HT1080 (cell line): ENCODE measurements around the gene DMXL2. TPM values are rescaled to one million over a fixed set of nuclear protein-coding genes. Genes with fewer than 3 reads are reported as not detected.
"Not testable (repeated sequence)": the region's sequence is repeated elsewhere in the genome, so short reads cannot be mapped to it uniquely, and the experiment has no call there.

Experiments used
- DNase-seq: peaks from one replicate; pipeline ENCODE4 v3.0.0-alpha.2; 2015; ENCODE audit warnings: low read depth
- total RNA-seq: library from RNA; depleted of rRNA; stranded (reverse); fragments of >200 nt; shearing (Covaris generic); gene quantifications from 2 replicates; pipeline ENCODE4 v1.2.3, GENCODE V29; 2014

DMXL2 gene
- total RNA-seq, 1 experiment from 2014 or later, result 9.6 TPM

DNA sequence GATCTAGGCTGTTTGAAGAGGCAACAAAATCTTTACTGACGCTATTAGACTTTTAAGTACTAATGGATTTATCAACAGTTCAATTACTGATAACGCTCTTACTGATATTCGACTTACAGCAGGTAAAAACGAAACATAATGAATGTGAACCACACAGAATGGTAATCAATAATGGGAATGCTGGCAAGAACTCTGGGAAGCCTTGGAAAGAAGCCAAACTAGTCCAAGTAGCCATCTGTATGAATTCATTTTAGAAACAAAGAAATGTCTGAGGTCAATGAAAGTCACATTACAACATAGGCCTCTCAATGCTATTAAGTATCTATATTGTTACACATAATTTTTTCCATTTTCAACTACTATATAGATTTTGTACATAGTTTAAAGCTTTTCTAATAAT is 130.0 kb downstream of the DMXL2 start:
- DNase-seq, result no peak

DNA sequence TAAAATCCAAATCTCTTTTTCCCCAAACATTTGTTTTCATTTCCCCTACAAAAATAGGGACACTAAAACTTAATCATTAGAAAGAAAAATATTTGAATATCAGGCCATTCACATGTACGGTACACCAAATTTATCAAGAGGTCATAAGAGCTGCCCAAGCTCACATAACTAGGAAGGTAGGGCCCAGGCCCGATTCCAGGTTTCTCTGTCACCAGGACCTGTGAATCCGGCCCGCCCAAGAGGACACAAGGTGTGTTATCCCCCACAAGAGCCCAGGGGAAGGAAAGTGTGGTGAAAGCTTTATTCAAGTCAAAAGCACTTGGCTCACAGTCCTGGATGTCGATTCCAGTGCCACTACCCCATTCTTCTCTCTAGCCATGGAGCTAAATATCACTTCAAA is 130.6 kb downstream of the DMXL2 start:
- DNase-seq, result no peak

DNA sequence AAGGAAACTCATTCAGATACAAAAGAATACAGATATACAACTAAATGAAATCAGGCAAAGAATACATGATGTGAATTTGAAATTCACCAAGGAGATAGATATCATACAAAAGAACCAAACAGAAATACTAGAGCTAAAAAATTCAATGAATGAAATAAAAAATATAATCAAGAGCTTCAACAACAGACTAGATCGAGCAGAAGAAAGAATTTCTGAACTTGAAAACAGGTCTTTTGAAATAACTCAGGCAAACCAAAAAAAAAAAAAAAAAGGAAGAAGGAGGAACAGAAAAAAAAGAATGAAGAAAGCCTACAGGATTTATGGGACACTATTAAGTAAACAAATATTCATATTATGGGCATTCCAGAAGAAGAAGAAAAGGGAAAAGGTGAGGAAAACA is 137.8 kb downstream of the DMXL2 start:
- no peak for DNase-seq

DNA sequence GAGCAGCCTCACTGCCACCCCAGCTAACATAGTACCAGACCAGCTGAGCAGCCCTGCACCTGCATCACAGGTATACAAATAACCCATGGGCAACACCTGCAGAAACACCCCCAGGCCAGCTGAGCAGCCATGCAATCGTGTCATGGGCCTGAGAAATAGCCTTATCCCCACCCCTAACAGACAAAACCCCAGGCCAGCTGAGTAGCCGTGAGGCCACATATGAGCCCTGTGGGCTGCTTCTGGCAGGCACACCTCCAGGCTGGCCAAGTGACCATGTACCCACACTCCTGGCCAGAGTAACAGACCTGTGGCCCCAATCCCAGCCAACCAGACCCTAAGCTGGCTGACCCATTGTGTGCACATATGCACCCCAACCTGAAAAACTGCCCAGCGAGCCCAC is 138.6 kb downstream of the DMXL2 start:
- DNase-seq, result no peak

DNA sequence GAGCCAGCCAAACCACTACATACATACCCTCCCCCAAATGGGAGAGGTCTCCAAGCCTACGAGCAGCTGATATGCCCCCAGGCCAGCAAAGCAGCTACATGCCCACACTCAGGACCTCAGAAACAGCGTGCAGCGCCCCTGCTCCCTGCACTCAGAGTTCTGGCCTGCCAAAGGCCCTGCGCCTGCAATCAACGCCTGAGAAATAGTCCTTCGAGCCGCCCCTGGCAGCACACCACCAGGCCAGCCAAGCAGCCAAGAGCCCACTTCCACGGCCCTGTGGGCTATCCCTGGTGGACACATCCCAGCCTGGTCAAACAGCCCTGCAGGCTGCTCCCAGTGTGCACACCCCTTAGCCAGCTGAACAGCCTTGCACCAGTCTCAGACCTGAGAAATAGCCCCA is 139.1 kb downstream of the DMXL2 start:
- DNase-seq, result no peak

DNA sequence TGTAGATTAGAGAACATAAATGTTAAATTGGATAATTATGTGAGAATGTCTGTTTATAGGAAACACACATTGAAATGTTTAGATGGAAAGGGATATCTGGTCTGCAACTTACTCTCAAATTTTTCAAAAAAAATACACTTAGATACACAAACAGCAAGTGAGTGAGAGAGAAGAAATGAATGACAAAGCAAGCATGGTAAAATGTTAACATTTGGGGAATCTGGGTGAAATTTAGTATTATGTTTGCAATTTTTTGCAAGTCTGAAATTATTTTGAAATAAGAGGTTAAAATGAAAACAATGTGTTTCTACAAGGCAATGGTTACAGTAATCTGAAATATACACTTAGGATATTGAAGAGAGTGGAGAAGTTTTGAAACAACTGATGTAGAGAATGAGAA is 146.8 kb downstream of the DMXL2 start:
- no peak for DNase-seq

DNA sequence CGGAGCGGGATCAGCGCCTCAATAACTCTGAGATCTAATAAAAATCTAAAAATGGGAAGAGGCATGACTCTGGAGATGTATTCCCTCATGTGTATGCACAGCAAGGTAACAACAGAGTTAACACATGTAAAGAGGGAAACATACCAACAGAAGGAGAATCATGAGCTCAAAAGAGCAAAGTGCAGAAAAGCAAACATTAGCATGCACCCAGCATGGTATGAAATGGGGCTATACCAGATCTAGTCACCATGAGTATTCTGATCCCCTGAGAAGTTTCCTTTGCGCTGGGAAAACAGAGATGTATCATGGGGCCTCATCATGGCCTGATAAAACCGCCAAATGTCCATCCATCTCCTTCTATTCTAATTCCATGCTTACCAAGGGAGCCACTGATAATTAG is 152.1 kb downstream of the DMXL2 start:
- no peak for DNase-seq

DNA sequence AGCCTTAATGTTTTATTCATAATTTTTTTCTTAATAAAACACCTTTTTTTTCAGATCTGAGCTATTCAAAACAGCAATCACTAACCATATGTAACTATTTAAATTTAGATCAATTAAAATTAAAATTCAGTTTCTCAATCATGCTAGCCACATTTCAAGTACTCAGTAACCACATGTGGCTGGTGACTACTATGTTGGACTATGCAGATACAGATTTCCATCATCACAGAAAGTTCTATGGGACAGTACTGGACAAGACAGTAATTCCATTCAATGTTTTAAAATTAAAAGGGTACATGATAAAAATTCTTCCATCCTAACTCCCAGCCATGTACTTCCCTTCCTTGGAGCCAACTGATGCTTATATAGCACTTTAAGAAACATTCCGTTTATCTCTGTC is 161.8 kb downstream of the DMXL2 start:
- no peak for DNase-seq

DNA sequence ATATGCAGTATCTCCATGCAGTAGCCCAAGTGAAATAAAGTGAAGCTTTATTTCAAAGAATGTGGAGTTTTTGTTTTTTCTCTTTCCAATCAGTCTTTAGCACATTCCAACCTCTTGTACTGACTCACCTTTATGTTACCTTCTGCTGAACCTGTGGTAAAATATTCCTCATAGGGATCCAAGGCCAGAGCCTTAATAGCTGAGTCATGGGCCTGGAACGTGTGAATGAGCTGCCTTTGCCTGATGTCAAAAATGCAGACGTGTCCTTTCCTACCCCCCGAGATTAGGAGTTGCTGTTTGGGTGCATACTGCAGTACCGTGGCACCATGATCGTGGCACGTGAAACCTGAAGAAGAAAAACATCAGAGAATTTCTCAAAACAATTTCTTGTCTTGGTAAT is 172.6 kb downstream of the DMXL2 start:
- DNase-seq, result peak; percentile 48

DNA sequence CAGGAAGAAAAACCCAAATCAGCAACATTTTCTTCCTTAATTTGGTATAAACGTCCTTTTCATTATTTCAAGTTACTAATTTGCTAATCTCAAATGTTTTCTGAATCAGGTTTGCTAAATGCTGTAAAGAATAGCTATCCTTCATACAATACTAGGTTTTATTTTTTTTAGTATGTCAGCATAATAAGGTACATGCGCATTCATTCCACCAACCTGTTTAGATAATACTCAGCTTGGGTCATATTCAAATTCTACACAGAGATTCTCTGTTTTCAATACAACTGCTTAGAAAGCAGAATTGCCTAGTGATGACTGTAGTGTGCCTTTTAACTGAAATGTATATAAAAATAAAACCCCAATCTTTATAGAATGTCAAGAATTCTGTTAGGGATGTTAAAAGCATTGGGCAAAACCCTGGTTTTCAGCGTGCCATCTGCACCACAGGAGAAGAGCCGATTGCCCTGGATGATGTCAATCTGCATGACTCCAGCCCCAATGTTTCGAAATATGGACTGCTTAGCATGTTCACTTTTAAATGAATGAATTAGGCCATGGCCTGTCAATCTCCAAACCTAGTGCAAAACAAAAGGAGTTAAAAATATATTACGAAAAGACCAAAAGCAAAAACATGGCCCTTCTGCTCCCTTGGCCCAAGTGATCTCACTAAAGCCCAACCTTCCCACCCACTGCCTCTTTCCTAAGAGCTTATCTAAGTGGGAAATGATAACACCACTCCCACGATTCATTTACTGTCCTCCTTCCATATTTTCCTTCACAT is 173.8 kb downstream of the DMXL2 start:
- DNase-seq, result no peak

DNA sequence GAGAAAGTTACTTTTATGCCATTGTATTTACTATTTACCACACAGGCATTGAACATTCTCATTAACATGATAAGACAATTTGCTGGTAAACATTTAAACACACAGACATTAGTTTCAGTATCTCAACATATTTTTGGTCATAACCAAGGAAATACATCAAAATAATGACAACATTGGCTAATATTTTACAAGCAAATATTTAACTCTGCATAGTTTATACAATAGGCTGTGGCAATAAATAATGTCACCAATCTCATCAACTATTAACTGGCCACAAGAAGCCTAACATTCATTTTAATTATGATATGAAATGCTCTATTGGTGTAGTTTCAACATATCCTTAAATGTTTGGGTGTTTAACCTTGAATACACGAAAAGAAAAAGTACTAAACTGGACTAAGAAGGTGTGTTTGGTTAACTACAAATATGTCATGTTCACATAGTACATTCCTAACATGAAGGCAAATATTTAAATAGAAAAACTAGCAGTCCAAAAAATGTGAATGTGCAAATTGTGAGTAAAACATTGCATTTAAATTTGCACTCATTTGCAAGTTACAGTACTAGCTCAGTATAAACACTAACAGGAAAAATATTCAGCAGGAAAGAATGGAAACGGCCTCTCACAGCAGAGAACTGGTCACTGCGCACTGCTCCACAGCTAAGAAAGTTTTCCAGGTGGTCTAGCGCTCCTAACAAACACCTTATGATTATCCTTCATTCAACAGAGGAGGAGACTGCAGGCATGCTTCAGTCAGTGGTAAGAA is 174.5 kb downstream of the DMXL2 start:
- no peak for DNase-seq

DNA sequence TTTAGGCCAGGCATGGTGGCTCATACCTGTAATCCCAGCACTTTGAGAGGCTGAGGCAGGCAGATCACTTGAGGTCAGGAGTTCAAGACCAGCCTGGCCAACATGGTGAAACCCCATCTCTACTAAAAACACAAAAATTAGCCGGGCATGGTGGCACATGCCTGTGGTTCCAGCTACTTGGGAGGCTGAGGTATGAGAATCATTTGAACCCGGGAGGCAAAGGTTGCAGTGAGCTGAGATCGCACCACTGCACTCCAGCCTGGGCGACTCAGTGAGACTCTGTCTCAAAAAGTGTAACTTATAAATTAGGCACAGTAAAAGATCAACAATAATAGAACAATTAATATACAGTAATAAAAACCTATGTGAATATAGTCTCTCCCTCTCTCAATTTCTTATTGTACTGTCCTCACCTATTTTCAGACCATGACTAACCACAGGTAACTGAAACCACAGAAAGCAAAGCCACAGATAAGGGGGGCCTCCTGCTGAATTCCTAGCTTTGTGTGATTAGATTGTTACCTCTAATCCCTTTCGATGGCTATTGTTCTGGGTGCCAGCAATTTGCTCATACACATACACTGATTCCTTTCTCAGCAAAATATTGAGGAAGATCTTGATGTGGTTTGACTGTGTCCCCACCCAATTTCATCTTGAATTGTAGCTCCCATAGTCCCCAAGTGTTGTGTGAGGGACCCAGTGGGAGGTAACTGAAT is 176.4 kb downstream of the DMXL2 start:
- not testable (repeated sequence) for DNase-seq

DNA sequence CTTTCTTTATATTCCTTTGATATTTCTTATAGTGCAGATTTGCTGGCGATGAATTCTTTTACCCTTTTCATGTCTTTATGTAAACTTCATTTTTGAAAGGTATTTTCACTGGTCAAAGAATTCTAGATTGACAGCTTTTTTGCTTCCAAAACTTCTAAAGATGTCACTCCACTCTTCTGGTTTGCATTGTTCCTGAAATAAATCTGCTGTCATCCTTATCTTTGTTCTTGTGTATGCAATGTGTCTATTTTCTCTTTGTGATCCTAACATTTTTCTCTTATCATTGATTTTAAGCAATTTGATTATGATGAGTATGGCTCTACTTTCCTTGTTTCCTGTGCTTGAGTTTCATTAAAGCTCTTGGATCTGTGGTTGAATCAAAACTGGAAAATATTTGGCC is 177.8 kb downstream of the DMXL2 start:
- DNase-seq, result no peak

DNA sequence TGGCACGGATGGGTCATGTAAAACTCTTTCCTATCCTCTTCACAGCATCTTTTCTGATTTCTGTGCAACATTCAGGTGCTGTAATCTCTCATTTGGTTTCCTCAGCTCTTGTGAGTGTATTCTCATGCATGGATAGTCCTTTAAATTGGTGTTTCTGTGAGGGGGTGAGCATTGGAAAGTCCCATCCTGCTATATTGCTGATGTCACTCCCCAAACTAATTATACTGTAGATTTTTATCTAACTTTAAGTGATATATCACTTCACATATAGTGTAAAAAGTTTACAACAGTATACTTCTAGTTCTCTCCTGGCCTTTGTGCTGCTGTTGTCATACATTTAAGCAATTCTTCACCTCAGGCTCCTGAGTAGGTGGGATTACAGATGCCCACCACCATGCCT is 178.5 kb downstream of the DMXL2 start:
- DNase-seq, result no peak

DNA sequence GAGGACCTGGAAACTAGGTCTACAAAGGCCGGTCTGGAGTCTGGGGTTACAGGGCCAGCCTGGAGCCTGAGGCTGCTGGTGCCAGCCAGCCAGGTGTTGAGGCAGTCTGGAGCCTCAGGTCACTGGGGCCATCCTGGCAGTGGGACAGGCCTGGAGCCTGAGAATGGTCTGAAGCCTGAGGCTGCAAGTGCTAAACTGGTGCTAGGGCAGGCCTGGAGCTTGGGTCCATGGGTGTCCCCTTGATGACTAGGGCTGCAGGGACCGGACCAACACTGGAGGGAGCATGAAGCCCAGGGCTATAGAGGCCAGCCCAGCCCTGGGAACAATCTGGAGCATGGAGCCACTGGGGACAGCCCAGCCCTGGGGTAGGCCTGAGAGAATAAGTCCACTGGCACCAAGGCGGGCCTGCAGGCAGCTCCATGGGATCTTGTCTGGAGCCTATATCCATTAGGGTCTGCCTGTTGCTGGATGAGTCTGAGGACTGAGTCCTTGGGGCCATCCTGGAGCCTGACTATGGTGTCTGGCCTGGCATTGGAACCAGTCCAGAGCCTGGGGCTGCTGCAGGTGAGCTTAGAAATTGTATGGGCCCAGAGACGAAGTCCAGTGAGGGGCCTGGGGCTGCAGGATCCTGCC is 179.2 kb downstream of the DMXL2 start:
- DNase-seq, result no peak

DNA sequence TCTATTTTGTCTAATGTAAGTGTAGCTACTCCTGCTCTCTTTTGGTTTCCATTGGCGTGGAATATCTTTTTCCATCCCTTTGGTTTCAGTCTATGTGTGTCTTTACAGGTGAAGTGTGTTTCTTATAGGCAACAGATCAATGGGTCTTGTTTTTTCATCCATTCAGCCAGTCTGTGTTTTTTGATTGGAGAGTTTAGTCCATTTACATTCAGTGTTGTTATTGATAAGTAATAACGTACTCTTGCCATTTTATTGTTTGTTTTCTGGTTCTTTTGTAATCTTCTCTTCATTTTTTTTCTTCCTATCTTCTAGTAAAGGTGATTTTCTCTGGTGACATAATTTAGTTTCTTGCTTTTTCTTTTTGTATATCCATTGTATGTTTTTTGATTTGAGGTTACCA is 184.0 kb downstream of the DMXL2 start:
- no peak for DNase-seq

DNA sequence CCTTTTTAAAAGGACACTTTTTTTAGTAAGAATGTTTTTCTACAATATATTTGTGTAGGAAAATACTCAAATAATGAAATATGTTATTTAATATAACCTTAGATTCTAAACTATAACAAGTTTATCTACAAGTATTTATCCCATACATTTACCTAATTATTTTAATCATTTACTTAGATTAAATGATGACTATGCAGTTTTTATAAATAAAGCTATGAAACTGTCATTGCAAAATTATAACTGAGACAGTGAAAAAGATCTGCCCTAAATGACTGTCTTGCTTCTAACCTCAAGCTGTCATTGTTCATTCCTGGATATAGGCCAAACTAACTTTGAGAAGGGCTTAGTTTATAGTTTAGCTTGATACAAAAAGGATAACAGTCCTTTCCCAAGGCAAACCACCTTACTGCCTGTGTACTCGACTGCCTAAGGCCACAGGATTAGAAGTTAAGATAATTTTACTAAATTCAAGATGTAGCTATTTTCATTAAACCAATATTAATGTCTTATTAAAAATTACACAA is 197.0 kb downstream of the DMXL2 start:
- no peak for DNase-seq

DNA sequence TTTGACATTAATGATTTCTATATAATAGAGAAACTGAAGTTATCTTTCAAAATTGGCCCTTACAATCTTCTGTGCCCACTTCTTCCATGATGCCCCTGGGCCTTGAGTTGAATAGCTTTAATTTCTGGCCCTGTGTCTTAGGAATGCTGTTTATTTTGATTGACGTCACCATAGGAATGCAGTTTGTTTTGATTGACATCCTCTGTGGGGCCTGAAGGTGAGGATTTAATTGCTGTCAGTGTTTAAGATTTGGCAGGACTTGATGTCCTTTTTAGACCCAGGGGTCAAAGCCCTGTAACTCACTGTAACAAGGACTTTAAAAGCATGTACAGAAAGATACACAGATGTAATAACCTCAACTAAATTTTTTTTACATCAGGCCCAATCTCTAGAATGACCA is 197.8 kb downstream of the DMXL2 start:
- no peak for DNase-seq

DNA sequence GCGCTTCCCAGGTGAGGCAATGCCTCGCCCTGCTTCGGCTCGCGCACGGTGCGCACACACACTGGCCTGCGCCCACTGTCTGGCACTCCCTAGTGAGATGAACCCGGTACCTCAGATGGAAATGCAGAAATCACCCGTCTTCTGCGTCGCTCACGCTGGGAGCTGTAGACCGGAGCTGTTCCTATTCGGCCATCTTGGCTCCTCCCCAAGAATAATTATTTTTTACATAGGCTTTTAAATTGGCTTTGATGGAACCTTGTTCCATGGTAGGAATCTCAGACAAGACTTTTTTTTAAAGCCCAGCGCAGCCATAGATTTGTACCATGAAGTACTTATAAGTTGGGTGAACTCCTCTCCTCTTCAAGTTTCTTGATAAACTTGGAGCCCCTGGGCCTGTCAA is 199.5 kb downstream of the DMXL2 start:
- DNase-seq, result not testable (repeated sequence)

DNA sequence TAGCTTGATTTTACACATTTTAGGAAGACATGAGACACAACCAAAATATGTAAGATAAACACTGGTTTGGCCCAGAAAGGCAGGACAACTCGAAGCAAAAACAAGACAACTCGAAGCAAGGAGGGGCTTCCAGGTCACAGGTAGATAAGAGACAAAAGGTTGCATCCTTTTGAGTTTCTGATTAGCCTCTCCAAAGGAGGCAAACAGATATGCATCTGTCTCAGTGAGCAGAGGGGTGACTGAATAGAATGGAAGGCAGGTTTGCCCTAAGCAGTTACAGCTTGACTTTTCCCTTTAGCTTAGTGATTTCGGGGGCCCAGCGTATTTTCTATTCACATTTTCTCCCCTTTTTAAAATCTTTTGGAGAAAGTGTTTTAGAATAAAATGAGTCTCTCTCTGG is 206.4 kb downstream of the DMXL2 start:
- DNase-seq, result no peak

DNA sequence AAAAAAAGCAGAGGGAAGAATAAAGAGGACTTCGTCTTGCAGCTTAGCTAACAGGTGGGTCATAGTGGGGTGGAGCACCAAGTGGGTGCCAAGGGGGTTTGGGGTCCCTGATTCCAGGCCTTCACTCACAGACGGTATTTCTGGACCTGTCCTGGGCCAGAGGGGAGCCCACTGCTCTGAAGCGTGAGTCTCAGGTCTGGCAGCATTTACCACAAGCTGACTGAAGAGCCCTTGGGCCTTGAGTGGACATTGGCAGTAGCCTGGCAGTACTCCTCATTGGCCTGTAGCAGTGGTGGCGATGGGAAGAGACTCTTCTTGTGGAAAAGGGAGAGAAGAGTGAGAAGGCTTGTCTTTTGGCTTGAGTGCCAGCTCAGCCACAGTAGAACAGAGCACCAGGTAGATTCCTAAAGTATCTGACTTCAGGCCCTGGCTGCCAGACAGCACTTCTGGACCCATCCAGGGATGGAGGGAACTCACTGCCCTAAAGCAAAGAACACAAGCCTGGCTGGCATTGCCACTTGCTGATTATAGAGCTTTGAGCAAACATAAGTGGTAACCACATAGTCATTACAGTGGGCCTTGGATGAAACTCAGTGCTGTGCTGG is 208.2 kb downstream of the DMXL2 start:
- no peak for DNase-seq
